HS-27A (cell line): ENCODE measurements around the gene ATG13.
"Not testable (repeated sequence)": the region's sequence is repeated elsewhere in the genome, so short reads cannot be mapped to it uniquely, and the experiment has no call there.

Experiments
- DNase-seq: peaks from one replicate; pipeline ENCODE4 v3.0.0-alpha.2; 2012; ENCODE audit warnings: low read depth, missing footprints

Gene ATG13

GRCh38 chr11:46697723-46698122 lies 80.4 kb downstream of the ATG13 start:
- no peak for DNase-seq

- no peak for DNase-seq
Measured at GRCh38 chr11:46698597-46698996, 81.2 kb downstream of the ATG13 start.

GRCh38 chr11:46700241-46701077 lies 83.1 kb downstream of the ATG13 start, which contains the start of the genes ARHGAP1 and ZNF408:
TSS of gene ARHGAP1 (minus strand) at chr11:46700619. CDS start at chr11:46696107, 4,512 bp downstream.
TSS of gene ZNF408 (plus strand) at chr11:46701031. CDS start at chr11:46701048, 17 bp downstream.
- peak; percentile 98 for DNase-seq

DNA sequence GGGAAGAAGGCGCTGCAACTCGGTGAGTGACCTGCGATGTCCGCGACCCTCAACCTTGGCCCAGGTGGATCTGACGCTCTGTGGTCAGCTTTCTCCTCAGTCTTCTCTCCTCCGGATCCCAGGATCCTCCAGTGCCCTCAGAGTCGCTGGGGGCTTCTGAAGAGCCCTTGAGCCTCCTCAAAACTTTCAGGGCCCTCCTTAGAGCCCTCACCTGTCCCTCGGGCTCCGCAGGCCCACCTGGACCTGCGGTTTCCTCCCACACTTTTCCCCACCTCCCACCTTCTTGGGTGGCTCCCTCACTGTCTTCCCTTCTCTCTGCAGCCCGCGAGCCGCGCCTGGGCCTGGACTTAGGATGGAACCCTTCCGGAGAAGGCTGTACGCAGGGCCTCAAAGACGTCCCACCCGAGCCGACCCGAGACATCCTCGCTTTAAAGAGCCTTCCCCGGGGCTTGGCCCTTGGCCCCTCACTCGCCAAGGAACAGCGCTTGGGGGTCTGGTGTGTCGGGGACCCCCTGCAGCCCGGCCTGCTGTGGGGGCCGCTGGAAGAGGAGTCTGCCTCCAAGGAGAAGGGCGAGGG lies 83.8 kb downstream of the ATG13 start:
- DNase-seq: no peak

DNA sequence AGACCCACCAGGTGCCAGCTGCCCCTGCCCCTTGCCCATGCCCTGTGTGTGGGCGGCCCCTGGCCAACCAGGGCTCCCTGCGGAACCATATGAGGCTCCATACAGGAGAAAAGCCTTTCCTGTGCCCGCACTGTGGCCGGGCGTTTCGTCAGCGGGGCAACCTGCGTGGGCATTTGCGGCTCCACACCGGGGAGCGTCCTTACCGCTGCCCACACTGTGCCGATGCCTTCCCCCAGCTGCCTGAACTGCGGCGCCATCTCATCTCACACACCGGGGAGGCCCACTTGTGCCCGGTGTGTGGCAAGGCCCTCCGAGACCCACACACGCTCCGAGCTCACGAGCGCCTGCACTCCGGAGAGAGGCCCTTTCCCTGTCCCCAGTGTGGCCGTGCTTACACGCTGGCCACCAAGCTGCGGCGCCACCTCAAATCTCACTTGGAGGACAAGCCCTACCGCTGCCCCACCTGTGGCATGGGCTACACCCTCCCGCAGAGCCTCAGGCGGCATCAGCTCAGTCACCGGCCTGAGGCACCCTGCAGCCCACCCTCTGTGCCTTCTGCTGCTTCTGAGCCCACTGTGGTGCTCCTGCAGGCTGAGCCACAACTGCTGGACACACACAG lies 87.8 kb downstream of the ATG13 start:
- DNase-seq: no peak

GRCh38 chr11:46706886-46707285 lies 89.5 kb downstream of the ATG13 start:
- no peak for DNase-seq

DNA sequence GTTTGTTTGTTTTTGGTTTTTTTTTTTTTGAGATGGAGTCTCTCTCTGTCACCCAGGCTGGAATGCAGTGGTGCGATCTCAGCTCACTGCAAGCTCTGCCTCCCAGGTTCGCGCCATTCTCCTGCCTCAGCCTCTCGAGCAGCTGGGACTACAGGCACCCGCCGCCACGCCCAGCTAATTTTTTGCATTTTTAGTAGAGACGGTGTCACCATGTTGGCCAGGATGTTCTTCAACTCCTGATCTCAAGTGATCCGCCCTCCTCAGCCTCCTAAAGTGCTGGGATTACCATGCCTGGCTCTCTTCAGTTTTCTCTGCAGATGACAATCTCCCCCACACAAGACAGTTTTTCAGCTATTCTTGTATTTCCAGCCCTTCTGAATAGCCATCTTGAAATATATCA lies 92.0 kb downstream of the ATG13 start:
- not testable (repeated sequence) for DNase-seq

- peak; percentile 26 for DNase-seq
Measured at GRCh38 chr11:46710821-46711269, 93.5 kb downstream of the ATG13 start.

GRCh38 chr11:46711303-46711702 lies 94.0 kb downstream of the ATG13 start:
- DNase-seq: no peak

DNA sequence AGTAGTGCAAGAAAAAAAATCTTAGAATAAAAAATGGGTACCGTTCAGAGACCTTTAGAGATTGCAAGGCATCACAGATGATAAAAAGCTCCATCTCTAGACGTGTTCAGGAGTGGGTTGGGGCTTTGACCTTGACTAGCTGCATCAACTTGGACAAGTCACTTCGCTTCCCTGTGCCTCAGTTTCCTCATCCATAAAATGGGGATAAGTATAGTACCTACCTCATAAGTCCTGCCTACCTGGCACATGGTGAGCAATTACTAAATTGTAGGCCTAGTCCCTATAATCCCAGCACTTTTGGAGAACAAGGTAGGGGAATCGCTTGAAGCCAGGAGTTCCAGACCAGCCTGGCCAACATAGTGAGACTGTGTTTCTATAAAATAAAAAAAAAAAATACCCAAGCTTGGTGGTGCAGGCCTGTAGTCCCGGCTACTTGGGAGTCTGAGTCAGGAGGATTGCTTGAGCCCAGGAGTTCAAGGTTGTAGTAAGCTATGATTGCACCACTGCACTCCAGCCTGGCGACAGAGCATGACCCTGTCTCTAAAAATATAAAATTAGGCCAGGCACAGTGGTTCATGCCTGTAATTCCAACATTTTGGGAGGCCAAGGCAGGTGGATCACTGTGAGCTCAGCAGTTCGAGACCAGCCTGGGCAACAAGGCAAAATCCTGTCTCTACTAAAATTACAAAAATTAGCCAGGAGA lies 95.7 kb downstream of the ATG13 start:
- no peak for DNase-seq

- DNase-seq: not testable (repeated sequence)
Measured at GRCh38 chr11:46717825-46718154, 100.4 kb downstream of the ATG13 start.

- DNase-seq: no peak
Measured at GRCh38 chr11:46718155-46719019, 101.0 kb downstream of the ATG13 start.

GRCh38 chr11:46719048-46719542 lies 101.7 kb downstream of the ATG13 start, which contains the start of gene F2:
TSS of gene F2 (plus strand) at chr11:46719213. CDS start at chr11:46719236, 23 bp downstream.
- DNase-seq: no peak

DNA sequence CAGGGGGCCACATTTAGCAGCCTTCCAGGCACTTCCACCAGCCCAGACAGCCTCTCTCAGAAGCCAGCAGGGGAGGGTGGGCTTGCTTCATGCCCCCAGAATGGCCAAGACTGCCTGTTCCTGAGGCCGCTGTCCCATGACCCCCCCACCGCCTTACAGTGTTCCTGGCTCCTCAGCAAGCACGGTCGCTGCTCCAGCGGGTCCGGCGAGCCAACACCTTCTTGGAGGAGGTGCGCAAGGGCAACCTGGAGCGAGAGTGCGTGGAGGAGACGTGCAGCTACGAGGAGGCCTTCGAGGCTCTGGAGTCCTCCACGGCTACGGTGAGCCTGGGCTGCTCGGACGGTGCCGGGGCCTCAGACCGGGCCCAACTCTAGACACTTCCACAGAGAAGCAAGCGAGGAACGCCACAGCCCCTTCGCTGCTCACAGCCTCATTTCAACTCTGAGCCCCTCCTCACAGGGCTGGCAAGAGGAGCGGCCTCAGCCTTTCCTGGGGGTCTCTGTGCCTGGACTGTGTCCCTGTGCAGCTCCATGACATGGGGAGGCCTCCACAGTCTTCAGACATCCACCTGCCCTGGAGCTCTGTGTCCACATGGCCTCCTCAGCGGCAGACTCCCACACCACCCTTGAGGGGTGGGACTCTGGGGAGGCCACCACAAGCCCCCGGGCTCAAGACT lies 102.3 kb downstream of the ATG13 start:
- no peak for DNase-seq

- no peak for DNase-seq
Measured at GRCh38 chr11:46721286-46721685, 103.9 kb downstream of the ATG13 start.

GRCh38 chr11:46722566-46723358 lies 105.4 kb downstream of the ATG13 start:
- DNase-seq: no peak

GRCh38 chr11:46723359-46723680 lies 106.0 kb downstream of the ATG13 start:
- no peak for DNase-seq

GRCh38 chr11:46724088-46724487 lies 106.7 kb downstream of the ATG13 start:
- no peak for DNase-seq
